ENCODE data around the gene KDM5C.

KDM5C gene

DNA sequence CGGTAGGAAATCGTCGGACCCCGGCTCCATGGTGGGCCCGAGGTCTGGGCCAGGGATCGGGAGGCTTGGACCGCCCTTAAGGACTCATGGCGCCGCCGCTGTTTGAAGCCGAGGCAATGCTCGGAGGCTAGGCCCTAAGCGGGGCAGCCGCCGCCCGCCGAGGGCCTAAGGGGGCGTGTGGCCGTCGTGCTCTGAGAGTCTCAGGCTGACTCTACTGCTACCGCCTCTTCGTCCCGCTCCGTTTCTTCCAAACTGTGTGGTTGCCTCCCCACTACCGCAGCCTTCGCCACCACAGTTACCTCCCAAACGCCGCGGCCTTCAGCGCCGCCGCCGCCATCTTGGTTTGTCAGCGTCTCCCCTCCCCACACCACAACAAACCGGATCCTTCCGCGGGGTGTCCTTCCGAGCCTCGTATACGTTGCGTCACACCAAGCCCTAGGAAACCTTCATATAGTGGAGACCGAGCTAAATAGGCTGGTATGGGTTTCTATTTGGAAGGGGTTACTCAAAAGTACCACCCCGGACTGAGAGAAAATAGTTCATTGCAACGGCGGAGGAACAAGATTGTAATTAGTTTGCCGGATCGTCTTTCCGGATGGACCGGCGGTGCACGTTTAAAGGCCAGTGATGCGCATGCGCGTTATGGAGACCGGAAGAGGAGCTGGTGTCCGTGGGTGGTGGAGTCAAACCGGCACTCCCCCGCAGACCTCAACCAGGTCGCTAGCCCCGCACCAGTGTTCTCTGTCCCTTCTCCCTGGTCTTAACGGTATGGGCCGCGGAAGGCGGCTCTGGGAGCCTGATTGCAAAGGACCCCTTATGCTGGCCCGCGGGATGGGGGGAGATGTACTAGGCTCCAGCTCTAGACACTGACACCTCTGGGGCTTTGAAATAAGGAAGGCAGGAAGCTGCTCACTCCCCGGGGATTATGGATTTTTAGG, at the start of gene KDM5C:
Gene KDM5C, minus strand, starts transcription at position 348 of the 938 bp plus-strand sequence. Its CDS starts 318 bp downstream, at position 30.
- DNase-seq = peak; percentile 95

DNA sequence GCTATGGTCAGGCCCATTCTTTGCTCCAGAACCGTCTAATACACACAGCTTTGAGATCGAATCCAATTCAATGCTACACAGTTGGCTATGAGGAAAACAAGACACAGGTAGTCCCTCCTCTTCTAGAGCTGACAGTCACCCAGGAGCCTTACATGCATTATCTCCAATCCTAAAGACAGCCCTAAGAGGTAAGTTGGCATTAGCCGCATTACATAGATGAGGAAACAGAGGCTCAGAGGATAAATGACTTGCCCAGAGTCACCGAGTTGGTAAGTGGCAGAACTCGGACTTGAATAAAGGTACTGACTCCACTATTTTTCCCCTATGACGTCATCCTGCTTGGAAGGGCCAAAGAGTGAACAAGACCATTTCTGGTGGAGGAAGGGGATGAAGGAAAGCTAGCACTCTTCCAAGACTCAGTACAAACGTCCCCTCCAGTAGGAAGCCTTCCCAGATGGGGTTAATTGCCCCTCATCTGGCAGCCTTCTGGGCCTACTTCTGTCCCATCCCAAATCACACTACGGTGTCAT, 47.9 kb upstream of the KDM5C start:
- DNase-seq = no peak

DNA sequence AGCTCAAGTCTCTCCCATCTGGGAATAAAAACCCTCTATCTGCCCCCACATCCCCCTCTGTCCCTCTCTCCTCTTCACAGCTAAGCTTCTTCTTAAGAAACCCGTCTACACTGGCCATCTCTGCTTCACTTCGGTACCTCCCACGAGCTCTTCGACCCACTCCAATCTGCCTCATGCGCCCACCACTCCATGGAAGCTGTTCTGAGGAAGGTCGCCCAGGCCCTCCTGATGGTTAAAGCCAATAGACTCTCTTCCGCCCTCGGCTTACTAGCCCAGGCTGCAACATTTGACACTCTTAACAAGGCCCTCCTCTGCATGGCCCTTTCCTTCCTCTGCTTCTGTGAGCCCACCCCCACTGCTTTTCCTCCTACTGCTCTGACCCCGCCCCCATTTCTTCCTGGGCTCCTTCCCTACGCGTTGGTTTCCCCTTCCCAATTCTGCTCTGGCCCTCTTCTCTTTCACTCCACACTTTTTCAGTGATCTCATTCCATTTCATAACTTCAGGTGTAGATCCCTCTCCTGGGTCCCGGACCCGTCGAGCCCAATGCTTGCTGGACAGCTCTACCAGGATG, 44.6 kb upstream of the KDM5C start:
- no peak for DNase-seq

DNA sequence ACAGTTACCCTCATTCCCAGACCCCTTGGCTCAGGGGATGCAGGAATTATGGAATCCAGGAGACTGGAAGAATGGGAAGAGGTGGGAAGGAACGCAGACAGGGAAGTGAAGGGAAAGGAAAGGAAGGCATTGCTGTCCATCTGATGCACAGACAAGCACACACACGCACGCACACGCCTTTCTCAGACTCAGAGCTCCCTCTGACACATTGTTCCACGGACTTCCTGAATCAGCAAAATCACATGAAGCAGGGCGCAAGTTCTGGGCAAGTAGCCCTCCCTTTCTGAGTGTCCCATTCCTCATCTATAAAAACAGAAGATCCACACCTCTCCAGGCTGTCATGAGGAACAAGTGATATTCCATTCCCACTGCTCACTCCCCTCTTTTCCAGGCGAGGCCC, 43.2 kb upstream of the KDM5C start:
- DNase-seq = no peak

DNA sequence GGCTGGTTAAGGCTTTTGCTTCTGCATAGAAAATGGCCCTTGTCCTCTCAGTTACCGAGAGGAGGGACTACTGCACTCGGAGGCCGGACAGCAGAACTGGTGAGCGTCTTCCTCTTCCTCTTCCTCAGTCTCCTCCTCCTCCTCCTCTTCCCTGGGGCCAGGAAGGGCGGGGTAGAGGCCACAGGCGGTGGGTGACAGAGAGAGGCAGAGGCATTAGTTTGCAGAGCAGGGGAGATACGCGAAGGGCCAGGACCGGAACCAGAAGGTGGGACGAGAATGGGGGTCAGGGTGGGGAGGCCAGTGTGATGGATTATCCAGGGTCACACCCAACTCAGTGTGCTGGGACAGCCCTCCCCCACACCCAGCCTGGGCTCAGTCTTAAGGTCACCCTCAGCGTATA, 41.9 kb upstream of the KDM5C start:
- no peak for DNase-seq

DNA sequence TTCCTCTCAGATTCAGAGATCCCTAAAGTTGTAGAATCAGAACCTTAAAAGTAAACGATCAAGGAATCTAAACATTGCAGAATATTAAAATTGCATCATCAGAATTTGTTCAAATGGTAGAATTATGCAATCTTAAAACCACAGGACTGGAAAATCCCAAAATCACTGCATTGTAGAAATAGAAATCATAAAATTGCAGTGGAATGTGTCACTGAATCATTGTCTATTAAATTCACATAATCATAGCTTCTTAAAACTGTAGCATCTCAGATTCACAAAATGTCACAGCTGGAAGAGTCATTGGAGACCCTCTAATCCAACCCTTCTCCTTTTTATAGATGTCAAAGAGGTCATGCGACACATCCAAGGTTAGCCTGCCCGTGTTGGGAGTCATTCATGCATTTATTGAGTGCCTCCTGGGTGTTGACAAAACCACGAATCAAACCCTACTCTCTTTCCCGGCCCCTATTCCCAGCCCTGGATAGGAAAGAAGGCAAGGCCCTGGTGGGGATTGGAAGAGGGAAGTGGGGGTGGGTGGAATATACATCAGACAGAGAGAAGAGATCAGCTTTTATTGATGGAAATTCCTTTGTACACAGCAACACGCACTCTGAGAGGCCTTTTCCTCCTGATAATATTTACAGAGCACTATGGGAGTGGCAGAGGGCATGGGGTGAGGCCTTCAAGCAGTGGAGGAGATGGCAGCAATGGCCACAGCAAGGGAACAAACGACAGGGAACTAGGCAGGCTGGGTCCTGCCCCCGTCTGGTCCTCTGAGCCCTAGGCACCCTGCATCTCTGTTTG, 41.0 kb upstream of the KDM5C start:
- DNase-seq = no peak

DNA sequence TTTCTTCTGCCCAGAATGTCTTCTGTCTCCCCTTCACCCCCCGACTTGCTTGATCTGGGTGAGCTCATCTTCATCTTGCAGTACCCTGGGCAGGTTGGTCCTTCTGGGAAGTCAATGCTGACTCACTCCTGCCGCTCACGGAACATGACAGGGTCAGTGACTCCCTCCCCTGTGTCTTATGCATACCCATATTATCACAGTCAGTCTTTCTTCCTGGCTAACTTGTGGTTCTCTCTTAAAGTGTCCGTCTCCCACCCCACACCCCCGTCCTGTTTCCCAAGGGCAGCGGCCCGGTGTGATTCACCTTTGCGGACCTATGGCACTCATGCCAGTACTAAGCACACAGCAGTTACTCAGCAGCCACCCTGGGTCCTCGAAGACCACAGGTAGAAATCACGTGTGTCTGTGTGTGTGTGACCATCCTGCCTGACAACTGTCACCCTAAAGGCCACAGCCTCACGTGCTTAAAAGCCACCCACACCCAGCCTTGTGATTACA, 38.6 kb upstream of the KDM5C start:
- peak; percentile 11 for DNase-seq

DNA sequence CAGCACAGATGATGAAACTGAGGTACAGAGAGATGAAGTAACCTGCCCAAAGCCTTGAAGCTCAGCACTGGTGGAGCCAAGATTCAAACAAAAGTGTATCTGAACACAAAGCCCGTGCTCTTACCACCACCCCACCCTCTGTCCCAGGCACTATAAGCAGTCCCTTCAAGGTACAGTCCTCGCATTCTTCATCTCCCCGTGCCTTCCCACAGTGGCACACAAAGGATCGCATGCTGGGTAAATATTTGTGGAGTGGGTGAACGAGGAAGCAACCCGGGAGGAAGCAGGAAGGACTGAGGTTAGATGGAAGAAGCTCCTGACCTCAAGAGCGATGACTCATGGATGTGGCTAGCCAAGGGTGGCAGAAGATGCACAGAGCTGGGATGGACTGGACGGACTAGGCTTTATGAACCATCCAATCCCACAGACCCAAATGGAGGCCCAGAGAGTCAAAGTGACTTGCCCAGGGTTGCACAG, 37.9 kb upstream of the KDM5C start:
- DNase-seq = no peak

DNA sequence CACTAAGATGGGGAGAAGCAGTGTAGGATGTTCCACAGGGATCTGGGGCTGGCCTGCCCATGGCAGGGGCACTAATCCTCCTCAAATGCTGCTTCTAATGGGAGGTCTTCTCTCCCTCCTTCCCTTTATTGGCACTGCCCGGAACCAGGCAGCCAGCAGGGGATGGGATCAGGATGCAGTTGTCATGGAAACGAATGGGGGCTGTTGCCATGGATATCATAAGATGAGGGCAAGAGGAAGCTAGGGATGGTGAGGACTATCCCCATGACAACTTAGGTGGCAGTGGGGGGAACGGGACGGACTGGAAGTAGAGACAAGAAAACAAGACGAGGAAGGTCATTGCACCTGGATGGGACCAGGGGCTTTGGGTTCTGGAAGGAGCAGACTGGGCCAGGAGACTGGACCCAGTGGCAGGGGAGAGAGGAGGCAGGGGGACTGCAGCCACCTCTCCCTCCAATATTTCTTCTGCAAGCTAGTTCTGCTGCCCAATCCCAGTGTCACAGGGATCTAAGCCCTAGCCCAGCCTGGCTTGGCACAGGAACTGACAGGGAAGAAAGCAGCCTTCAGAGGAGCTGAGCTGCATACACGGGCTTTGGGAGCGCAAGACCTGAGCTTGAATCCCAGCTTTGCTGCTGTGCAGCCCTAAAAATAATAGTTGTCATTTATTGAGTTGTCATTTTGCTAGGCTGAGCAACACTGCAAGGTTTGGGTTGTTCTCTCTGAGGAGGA, 37.3 kb upstream of the KDM5C start:
- no peak for DNase-seq

DNA sequence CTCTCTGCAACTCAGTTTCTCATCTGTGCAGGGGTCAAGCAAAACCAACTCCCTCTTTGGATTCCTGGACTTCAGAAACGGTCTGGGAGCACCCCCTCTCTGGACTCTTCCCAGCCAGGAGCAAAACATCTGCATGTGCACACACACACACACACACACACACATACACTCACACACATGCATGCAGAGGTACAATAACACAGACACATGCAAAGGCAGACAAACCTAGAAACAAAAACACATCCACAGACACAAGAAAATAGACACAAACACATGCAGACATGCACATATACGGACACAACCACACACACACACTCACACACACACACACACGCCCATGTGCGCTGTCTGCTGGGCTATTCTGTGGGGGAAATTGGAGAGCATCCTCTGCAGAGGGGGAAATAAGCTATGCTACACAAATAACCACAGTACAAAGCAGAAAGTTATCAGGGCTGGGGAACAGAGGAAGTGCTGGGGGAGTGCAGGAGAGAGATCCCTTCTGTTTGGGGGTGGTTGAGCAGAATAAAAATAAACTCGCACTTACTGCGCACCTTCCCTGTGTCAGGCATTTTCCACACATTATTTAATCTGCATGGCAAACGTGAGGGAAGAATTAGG, 36.5 kb upstream of the KDM5C start:
- no peak for DNase-seq

DNA sequence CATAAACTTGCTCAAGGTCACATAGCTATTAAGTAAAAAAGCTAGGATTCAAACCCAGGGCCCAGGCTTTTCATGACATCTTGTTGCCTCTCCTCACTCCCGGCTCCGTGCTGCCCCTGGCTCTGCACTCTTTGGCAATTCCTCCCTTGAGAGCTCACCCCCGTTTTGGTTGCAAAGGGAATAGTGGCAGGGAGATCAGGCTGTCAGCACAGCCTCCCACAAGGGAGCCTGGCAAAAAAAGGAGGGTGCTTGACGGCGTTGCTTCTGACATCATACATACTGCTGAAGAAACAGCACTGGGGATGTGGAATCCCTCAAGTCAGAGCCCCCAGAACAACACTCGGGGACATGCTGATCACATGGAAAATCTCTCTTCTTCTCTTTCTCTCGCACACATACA, 35.8 kb upstream of the KDM5C start:
- no peak for DNase-seq

DNA sequence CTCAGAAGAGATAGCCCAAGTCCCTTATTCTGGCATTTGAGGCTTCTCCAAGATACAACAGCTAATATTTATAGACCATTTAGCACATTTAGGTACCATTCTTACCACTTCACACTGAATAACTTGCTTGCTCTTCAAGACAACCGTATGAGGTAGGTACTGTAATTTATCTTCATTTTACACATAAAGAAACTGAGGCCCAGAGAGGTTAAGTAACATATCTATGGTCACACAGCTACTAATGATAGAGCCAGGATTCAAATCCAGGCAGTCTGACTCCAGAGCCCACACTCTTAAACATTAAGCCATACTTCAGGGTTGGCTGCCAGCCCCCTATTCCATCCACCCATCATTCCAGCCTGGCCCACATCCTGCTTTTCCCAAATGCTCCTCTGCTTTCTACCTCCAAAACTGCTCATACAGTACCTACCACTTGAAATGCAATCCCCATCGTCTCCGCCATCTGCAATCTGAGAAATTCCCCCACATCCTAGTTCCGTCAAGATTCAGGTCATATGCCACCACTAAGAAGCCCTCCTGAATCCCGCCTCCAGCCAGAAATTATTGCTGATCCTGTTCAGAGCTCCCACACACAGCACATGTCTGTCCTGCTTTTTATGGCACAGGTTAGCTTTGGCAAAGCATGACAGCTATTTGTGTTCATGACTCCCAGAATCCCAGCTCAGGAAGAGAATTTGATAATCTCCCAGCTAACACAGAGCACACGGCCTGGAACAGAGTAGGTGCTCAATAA, 32.8 kb upstream of the KDM5C start:
- DNase-seq = no peak

DNA sequence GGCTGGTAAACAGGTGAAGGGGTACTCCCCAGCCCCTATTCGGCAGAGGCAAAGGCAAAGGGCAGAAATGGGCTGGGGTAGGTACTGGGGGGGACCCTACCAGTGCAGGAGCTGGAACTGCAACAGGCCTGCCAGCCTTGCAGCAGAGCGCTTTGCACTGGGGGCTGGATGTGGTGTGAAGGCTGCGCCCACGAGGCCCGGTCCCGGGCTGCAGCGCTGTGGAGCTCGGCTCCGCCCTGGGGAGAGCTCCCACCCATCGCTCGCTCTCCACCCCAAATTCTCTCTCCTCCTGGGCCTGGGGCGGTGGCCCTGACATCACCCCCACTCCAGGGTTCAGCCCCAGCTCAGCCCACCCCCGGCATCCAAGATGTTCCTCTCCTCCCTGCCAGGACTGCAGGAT, 32.2 kb upstream of the KDM5C start:
- no peak for DNase-seq

DNA sequence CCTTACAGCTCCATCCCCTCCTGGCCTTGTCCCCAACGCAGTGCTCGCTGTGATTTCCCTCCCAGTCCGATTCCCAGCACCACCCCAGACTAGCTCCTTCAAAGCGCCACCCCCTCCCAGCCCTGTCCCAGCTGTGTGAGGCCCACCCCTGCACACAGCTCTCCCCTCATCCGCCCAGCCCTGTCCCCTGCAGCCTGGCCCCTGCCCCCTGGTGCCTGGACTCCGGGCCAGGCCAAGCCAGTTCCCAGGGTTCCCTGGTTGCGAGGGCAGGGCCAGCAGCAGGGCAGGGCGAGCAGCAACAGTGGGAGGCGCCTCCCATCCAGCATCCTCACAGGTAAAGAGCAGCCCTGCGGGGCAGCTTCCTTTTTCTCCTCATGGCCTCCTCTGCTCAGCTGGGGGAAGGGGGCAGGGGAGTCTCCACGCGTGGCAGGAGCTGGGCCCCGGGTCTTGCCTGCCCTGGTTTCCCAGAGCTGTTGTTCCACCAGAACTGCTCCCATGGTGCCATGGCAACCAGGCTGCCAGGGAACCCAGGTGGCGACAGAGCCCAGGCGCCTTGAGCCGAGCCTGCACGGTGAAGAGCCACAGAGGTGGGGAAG, 31.5 kb upstream of the KDM5C start:
- DNase-seq = no peak

DNA sequence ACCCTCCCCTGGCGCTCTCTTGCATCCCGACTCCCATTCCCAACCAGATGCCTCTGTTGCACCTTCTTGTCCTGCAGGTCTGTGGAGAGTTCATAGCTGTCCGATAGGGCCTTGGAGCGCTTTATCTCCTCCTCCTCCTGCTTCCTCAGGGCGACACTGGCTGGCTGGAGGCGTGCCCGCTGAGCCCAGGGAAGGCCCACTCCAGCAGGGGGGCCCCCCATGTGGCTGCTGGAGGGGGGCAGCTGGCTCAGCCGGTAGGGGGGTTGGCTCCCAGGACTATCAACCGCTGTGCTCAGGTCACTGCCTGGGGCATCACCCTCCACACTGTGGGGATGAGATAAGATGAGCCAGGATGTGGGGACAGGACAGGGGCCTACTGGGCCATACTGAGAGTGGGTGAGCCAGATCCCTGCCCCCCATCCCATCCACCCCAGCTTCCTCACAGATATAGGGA, 30.8 kb upstream of the KDM5C start:
- DNase-seq = no peak

DNA sequence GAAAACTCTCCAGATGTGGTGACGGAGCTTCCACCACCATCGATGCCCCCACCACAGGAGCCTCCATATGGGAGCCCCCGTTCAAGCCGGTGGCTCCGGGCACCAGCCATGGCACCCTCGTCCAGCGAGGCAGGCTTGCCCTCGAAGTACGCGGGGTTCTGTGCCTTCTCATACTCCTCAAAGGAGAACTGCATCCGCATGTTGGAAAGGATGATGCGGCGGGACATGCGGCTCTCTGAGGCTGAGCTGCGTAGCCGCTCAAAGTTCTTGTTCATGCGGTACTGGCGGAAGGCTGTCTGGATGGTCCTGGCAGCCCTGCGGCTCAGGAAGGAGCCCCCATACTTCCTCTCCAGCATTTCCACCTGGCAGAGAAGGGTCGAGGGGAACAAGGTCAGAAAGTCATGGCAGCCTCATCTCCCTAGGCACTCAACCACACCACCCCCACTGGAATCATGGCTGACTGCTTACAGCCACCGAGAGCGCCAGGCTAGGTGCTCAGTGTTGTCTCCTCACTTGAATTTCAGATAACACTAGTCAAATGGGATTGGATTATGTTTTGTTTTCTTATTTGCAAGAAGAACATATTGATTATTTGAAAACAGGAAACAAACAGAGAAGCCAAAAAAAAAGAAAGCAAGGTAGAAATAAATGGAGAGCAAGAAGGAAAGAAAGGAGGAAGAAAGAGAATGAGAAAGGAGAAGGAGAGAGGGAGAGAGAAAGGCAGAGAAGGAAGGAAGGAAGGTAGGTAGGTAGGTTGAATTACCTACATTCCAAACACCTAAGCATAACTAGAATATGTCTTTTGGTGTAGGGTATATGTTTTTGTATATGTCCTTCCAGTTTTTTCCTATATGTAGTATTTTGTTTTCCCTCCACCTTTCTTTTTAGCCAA, 29.8 kb upstream of the KDM5C start:
- DNase-seq = no peak

DNA sequence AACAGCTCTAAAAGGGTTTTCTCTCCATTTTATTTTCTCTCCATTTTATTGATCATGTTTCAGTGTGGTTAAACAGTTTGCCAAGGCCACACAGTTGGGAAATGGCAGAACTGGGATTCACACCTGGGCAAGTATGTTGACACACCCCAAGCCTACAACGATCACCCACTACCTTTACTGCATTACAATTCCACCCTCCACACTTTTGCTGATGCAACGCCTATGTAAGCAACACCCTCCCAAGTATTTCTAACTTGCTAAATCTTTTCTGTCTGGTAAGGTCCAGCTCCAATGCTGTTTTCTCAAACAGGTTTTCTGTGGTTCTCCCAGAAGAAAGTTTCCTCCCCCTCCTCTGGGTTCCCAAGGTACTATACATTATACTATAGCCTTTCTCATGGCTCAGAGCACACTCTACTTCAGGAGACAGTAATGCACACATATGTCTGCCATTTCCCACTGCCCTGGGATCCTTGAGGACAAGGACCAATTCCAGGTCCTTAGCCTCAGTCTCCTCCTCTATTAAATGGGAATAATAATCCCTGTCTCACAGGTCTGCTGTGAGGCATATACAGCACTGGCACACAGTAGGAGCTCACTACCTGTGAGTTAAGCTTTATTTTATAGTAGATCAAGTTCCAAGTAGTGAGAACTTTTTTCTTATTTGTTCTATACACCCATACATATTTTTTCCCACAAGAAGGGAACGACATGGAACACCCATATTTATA, 28.4 kb upstream of the KDM5C start:
- no peak for DNase-seq

DNA sequence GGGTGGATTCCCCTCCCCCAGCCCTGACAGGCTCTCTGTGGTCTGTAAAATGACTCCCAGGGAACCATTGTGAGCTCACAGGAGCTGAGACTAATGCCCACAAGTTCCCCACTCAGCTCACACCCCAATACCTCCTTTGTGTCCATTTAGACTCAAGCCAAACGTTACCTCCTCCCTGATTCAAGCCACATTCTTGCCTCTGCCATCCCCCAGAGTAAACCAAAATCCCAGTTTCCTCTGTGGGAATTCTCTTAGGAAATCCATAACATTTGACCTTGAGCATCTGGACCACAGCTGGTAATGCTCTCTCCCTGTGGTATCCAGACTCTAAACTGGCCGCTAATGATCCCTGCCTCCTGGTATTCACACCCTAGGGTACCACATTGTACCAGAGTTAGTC, 26.3 kb upstream of the KDM5C start:
- DNase-seq = no peak

DNA sequence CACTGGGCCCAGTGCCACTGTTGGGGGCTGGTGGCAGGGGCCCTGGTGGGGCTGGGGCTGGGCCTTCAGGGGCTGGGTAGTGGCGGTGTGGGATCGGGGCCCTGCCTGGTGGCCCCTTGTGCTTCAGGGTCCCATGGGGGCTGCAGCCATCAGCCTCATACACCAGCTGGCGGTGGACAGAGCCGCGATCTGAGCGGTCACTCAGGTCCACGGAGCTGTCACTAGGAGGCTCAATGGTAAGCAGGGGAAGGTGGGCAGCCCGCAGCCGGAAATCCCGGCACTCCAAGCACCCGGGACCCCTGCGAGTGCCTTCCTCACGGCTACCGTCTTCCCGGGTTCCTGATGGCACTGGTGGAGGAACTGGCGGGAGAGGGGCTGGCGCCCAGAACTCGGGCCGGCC, 25.5 kb upstream of the KDM5C start:
- DNase-seq = no peak

All from CD4-positive, alpha-beta T cell treated with Interleukin-17A for 4 hours (primary cell).